ENCODE measurements around the gene TMEM74B.

TMEM74B gene

GRCh38 chr20:1205802-1206201, 21.0 kb upstream of the TMEM74B start:
- no peak for DNase-seq (ENCODE audit: low read depth)

GRCh38 chr20:1204576-1204975, 19.8 kb upstream of the TMEM74B start:
- DNase-seq (ENCODE audit: low read depth), result no peak

GRCh38 chr20:1204113-1204512, 19.3 kb upstream of the TMEM74B start:
- no peak for DNase-seq (ENCODE audit: low read depth)

GRCh38 chr20:1203630-1204029, 18.8 kb upstream of the TMEM74B start:
- DNase-seq (ENCODE audit: low read depth), result no peak

- DNase-seq (ENCODE audit: low read depth), result no peak
These were observed 18.2 kb upstream of the TMEM74B start, which contains the start of gene C20orf202 for GRCh38 chr20:1202762-1203504. TSS of gene C20orf202 (plus strand) at chr20:1203454. CDS start at chr20:1203586, 132 bp downstream.

- DNase-seq (ENCODE audit: low read depth), result no peak
These were observed 15.2 kb upstream of the TMEM74B start for GRCh38 chr20:1199964-1200363.

GRCh38 chr20:1199212-1199873, 14.6 kb upstream of the TMEM74B start:
- no peak for DNase-seq (ENCODE audit: low read depth)

GRCh38 chr20:1198751-1199150, 14.0 kb upstream of the TMEM74B start:
- DNase-seq (ENCODE audit: low read depth), result no peak

GRCh38 chr20:1197801-1198200, 13.0 kb upstream of the TMEM74B start:
- DNase-seq (ENCODE audit: low read depth), result no peak

- no peak for DNase-seq (ENCODE audit: low read depth)
These were observed 11.9 kb upstream of the TMEM74B start for GRCh38 chr20:1196634-1197033.

GRCh38 chr20:1195226-1195625, 10.4 kb upstream of the TMEM74B start:
- DNase-seq (ENCODE audit: low read depth), result no peak

GRCh38 chr20:1191299-1191698, 6.5 kb upstream of the TMEM74B start:
- DNase-seq (ENCODE audit: low read depth), result no peak

- no peak for DNase-seq (ENCODE audit: low read depth)
These were observed 6.1 kb upstream of the TMEM74B start for GRCh38 chr20:1190847-1191246.

GRCh38 chr20:1189827-1190226, 5.0 kb upstream of the TMEM74B start:
- no peak for DNase-seq (ENCODE audit: low read depth)

- no peak for DNase-seq (ENCODE audit: low read depth)
These were observed 3.6 kb upstream of the TMEM74B start for GRCh38 chr20:1188347-1188746.

GRCh38 chr20:1187605-1188171, 2.9 kb upstream of the TMEM74B start:
- no peak for DNase-seq (ENCODE audit: low read depth)

- DNase-seq (ENCODE audit: low read depth), result no peak
These were observed 1.7 kb upstream of the TMEM74B start for GRCh38 chr20:1186367-1186991.

- no peak for DNase-seq (ENCODE audit: low read depth)
These were observed 1.1 kb upstream of the TMEM74B start for GRCh38 chr20:1185790-1186334.

- no peak for DNase-seq (ENCODE audit: low read depth)
These were observed 548 bp upstream of the TMEM74B start for GRCh38 chr20:1185316-1185741.

- no peak for DNase-seq (ENCODE audit: low read depth)
These were observed 532 bp downstream of the TMEM74B start for GRCh38 chr20:1184260-1184637.

- no peak for DNase-seq (ENCODE audit: low read depth)
These were observed 1.6 kb downstream of the TMEM74B start for GRCh38 chr20:1183153-1183552.

- DNase-seq (ENCODE audit: low read depth), result no peak
These were observed 2.7 kb downstream of the TMEM74B start for GRCh38 chr20:1182106-1182505.

GRCh38 chr20:1180949-1181348, 3.8 kb downstream of the TMEM74B start:
- DNase-seq (ENCODE audit: low read depth), result no peak
